K562 (cell line): Measurements from ENCODE around the gene ARHGEF17. TPM values are rescaled to one million over a fixed set of nuclear protein-coding genes. Genes with fewer than 3 reads are reported as not detected.

Experiments
- ATAC-seq: fragments of 200-7000 bp; cut with Tn5 transposase; 3 replicates; pipeline ENCODE4 v1.9.1; 2020; ENCODE audit warnings: moderate library complexity
- BruUV-seq: library from RNA; stranded (reverse); fragments of 400-500 nt; replicated peaks from 2 replicates; lab custom pipeline; 2021; lab: Mats Ljungman, UMichigan
- CTCF ChIA-PET: fragments of 300-600 bp; formaldehyde crosslinking; extraction: SDS; loops from one replicate; lab custom pipeline; 2021; ENCODE audit warnings: low intra/inter-chr PET ratio; lab: Yijun Ruan, JAX
- POLR2A ChIA-PET: fragments of 300-600, 350-650 bp; sonication (Branson Sonifier 250); formaldehyde crosslinking; extraction: SDS; loops from one replicate; lab custom pipeline; 2021; ENCODE audit warnings: antibody characterized with exemption, inconsistent platforms; lab: Yijun Ruan, JAX
- DNase-seq, 4 experiments: peaks; one replicate each; pipeline versions ENCODE4 v3.0.0 to v3.0.0-alpha.2; 2011 to 2018; ENCODE audit warnings: low spot score in 3 of 4, mixed read lengths in 3 of 4; ENCODE audit errors: extremely low read depth in 1 of 4
- FAIRE-seq: peaks from 2 replicates; lab custom pipeline; 2011; peaks lifted over from hg19 to GRCh38; lab: Jason Lieb, UNC
- H2AFZ ChIP-seq: 2 replicates; pipeline ENCODE4 v1.6.0; 2011; ENCODE audit warnings: low read depth, low read length, control low read depth, inconsistent platforms
- H3K27ac ChIP-seq: fragments of 200-600 bp; 3 replicates; pipeline ENCODE4 v1.8.0; 2011; ENCODE audit warnings: low read depth, mild to moderate bottlenecking, control low read depth, inconsistent platforms, low read length, moderate library complexity, mixed read lengths; ENCODE audit errors: extremely low read depth
- H3K27me3 ChIP-seq, 2 experiments: fragments of 300-600 bp in 1 of 2; 2 replicates in 1 of 2; 3 replicates in 1 of 2; pipeline versions ENCODE4 v1.6.0 to v1.8.0; 2011; ENCODE audit warnings: inconsistent platforms in 2 of 2, low read length in 2 of 2, mild to moderate bottlenecking in 1 of 2, mixed read lengths in 1 of 2, moderate library complexity in 1 of 2; ENCODE audit not compliant: control insufficient read depth in 2 of 2, insufficient read depth in 2 of 2
- H3K36me3 ChIP-seq: fragments of 300-600 bp; 3 replicates; pipeline ENCODE4 v1.8.0; 2011; ENCODE audit warnings: mild to moderate bottlenecking, low read length, inconsistent platforms; ENCODE audit not compliant: control insufficient read depth, insufficient read depth
- H3K4me1 ChIP-seq, 2 experiments: fragments of 200-600 bp in 1 of 2; replicated peaks in 1 of 2; 2 replicates in 1 of 2; 3 replicates in 1 of 2; pipeline versions ENCODE4 v1.5.1 to v1.8.0; 2011; ENCODE audit warnings: inconsistent platforms in 2 of 2, low read length in 2 of 2, mild to moderate bottlenecking in 1 of 2, mixed read lengths in 1 of 2, moderate library complexity in 1 of 2; ENCODE audit not compliant: control insufficient read depth in 2 of 2, insufficient read depth in 2 of 2
- H3K4me2 ChIP-seq: 2 replicates; pipeline ENCODE4 v1.6.1; 2011; ENCODE audit warnings: low read length, control low read depth, inconsistent platforms, mixed read lengths; ENCODE audit not compliant: insufficient read depth
- H3K4me3 ChIP-seq: fragments of 200-600 bp; sonication (generic), shearing (Covaris generic); 2 replicates; pipeline ENCODE4 v1.5.1; 2016; ENCODE audit warnings: control low read depth, inconsistent platforms
- H3K79me2 ChIP-seq: fragments of 200-600 bp; 3 replicates; pipeline ENCODE4 v1.8.0; 2011; ENCODE audit warnings: low read length, inconsistent platforms; ENCODE audit not compliant: control insufficient read depth, insufficient read depth
- H3K9ac ChIP-seq, 2 experiments: 2 replicates each; pipeline versions ENCODE4 v1.6.0 to v1.6.1; 2011; ENCODE audit warnings: low read depth in 2 of 2, low read length in 2 of 2, control low read depth in 1 of 2, inconsistent platforms in 1 of 2, mild to moderate bottlenecking in 1 of 2, mixed read lengths in 1 of 2; ENCODE audit not compliant: insufficient read depth in 1 of 2
- H3K9me1 ChIP-seq: one replicate; pipeline ENCODE4 v1.6.0; 2011; ENCODE audit warnings: inconsistent platforms, mild to moderate bottlenecking, low read length, moderate library complexity; ENCODE audit not compliant: control insufficient read depth, insufficient read depth
- H3K9me3 ChIP-seq: replicated peaks from 2 replicates; pipeline ENCODE4 v1.5.1; 2011; ENCODE audit warnings: low read depth, low read length, inconsistent platforms; ENCODE audit not compliant: control insufficient read depth, insufficient read depth
- H4K20me1 ChIP-seq: replicated peaks from 2 replicates; pipeline ENCODE4 v1.6.1; 2011; ENCODE audit warnings: low read length, inconsistent platforms, mixed read lengths; ENCODE audit not compliant: control insufficient read depth, insufficient read depth
- AFF1 ChIP-seq, 2 experiments: fragments of 450-650 bp; IDR thresholded peaks; 2 replicates each; pipeline ENCODE4 v1.6.1; 2018; ENCODE audit warnings: mild to moderate bottlenecking in 2 of 2, low read depth in 1 of 2; ENCODE audit not compliant: partially characterized antibody in 2 of 2
- CXXC5 ChIP-seq: fragments of 250-450 bp; sonication (Bioruptor Pico); IDR thresholded peaks from 2 replicates; pipeline ENCODE4 v1.8.0; 2022; ENCODE audit warnings: inconsistent platforms, mild to moderate bottlenecking, moderate library complexity
- DDX20 ChIP-seq: fragments of 450-650 bp; IDR thresholded peaks from 2 replicates; pipeline ENCODE4 v1.6.1; 2016; ENCODE audit warnings: missing genetic modification characterization, low read depth, mild to moderate bottlenecking, missing compliant biosample characterization, moderate library complexity
- EP400 ChIP-seq: fragments of 450-650 bp; IDR thresholded peaks from 2 replicates; pipeline ENCODE4 v1.6.1; 2017; ENCODE audit warnings: antibody characterized with exemption, mild to moderate bottlenecking, moderate library complexity
- HOMEZ ChIP-seq: fragments of 250-450 bp; sonication (Bioruptor Pico); IDR thresholded peaks from 2 replicates; pipeline ENCODE4 v1.4.0; 2020; ENCODE audit warnings: mild to moderate bottlenecking, moderate library complexity
- KDM5B ChIP-seq: fragments of 200-600 bp; sonication (generic); IDR thresholded peaks from 2 replicates; pipeline ENCODE4 v1.6.1; 2012; ENCODE audit warnings: low read depth, mild to moderate bottlenecking, moderate library complexity, low read length, control low read depth, inconsistent platforms; ENCODE audit not compliant: insufficient replicate concordance
- MAFK ChIP-seq: IDR thresholded peaks from 2 replicates; pipeline ENCODE4 v1.6.1; 2011; ENCODE audit warnings: low read length, improper control_type of control experiment
- MCM7 ChIP-seq, 2 experiments: fragments of 450-650 bp; IDR thresholded peaks; 2 replicates each; pipeline ENCODE4 v1.6.1; 2016 to 2018
- MIER1 ChIP-seq: fragments of 450-650 bp; IDR thresholded peaks from 2 replicates; pipeline ENCODE4 v1.6.1; 2016; ENCODE audit warnings: antibody characterized with exemption, mild to moderate bottlenecking, low read depth
- POU5F1 ChIP-seq: fragments of 150-350 bp; IDR thresholded peaks from 2 replicates; pipeline ENCODE4 v1.6.1; 2014; ENCODE audit warnings: borderline replicate concordance, low read length, low read depth, mild to moderate bottlenecking; ENCODE audit not compliant: partially characterized antibody
- PRPF4 ChIP-seq: fragments of 200-400 bp; formaldehyde crosslinking; IDR thresholded peaks from one replicate; pipeline ENCODE4 v1.6.1; 2017; ENCODE audit warnings: low read length, low read depth, mild to moderate bottlenecking; ENCODE audit not compliant: insufficient read depth, poor library complexity, severe bottlenecking
- RFX5 ChIP-seq: IDR thresholded peaks from 2 replicates; pipeline ENCODE4 v1.6.1; 2011; ENCODE audit warnings: low read depth, mild to moderate bottlenecking, improper control_type of control experiment, low read length
- TAL1 ChIP-seq: fragments of 450-650 bp; IDR thresholded peaks from 2 replicates; pipeline ENCODE4 v1.6.1; 2016; ENCODE audit warnings: mild to moderate bottlenecking
- TCF15 ChIP-seq: fragments of 250-450 bp; sonication (Bioruptor Pico); IDR thresholded peaks from 2 replicates; pipeline ENCODE4 v1.8.0; 2022; ENCODE audit warnings: moderate library complexity, mild to moderate bottlenecking, inconsistent platforms
- YY1 ChIP-seq, 3 experiments: IDR thresholded peaks; 2 replicates each; pipeline ENCODE4 v1.6.1; 2011; ENCODE audit warnings: low read length in 2 of 3, mild to moderate bottlenecking in 2 of 3, moderate library complexity in 2 of 3, borderline replicate concordance in 1 of 3, control low read depth in 1 of 3, low read depth in 1 of 3; ENCODE audit not compliant: insufficient read depth in 3 of 3, insufficient replicate concordance in 2 of 3, control insufficient read depth in 1 of 3, insufficient read length in 1 of 3; ENCODE audit errors: extremely low read depth in 1 of 3
- ZBTB17 ChIP-seq: fragments of 450-650 bp; formaldehyde crosslinking; IDR thresholded peaks from 2 replicates; pipeline ENCODE4 v1.4.0; 2020; ENCODE audit warnings: mild to moderate bottlenecking
- ZNF41 ChIP-seq: fragments of 250-450 bp; sonication (Bioruptor Pico); conservative IDR thresholded peaks from 2 replicates; pipeline ENCODE4 v1.4.0; 2020; ENCODE audit warnings: mild to moderate bottlenecking
- WGBS: fragments of 100-300 bp; shearing (Covaris generic); methylation state at CpG from one replicate; pipeline ENCODE4 v1.1.6; 2016; ENCODE audit warnings: low coverage, mixed read lengths; ENCODE audit not compliant: insufficient coverage; ENCODE audit errors: missing lambda C conversion rate; 5-methylcytosine and 5-hydroxymethylcytosine counted together
- in situ Hi-C: fragments of 300-500 bp; cut with MboI; formaldehyde crosslinking; loops from 4 replicates; pipeline ENCODE4 v1.15.0; 2018; ENCODE audit warnings: inconsistent platforms, mixed read lengths
- intact Hi-C: fragments of 100-400 bp; cut with micrococcal nuclease; formaldehyde crosslinking; loops from 2 replicates; pipeline ENCODE4 v1.14.2; 2022
- polyA plus RNA-seq, 8 experiments: library from polyadenylated mRNA; depleted of rRNA in 4 of 8; stranded (reverse) in 5 of 8; unstranded in 3 of 8; fragments of >200 nt; fragmentation: Nextera tagmentation in 2 of 8; fragmentation: Illumina TruSeq in 1 of 8; extraction: Ambion mirVana in 2 of 8; extraction: Trizol in 1 of 8; gene quantifications; 2 replicates each; pipeline versions ENCODE4 v1.2.1 to v1.2.3, GENCODE V29; 2011 to 2014; ENCODE audit warnings: inconsistent platforms in 1 of 8, missing spikeins in 1 of 8
- total RNA-seq, 7 experiments: library from RNA; depleted of rRNA in 6 of 7; stranded (reverse); fragments of >200 nt in 6 of 7; fragmentation: Illumina TruSeq in 2 of 7; extraction: Trizol in 2 of 7; gene quantifications; 2 replicates each; pipeline versions ENCODE4 v1.2.1 to v1.2.3, GENCODE V29; 2011 to 2021; ENCODE audit warnings: low replicate concordance in 1 of 7

Gene ARHGEF17
- total and polyA plus RNA-seq, 9 of the 15 experiments (the other 6 are each of a cell fraction or from before 2014, with no cell fraction given), result 0.04 to 0.68 (median 0.10) TPM; not detected in 2

- H3K4me1 ChIP-seq, result peaks cover 3 to 4% of the 10 kb centered on the region in 2 experiments; a peak in 3 of 5 replicates
- H3K27ac ChIP-seq, result no peak overlapping the region
- no peak for FAIRE-seq
- no peaks in the 10 kb centered on the region for H3K36me3 ChIP-seq
- no TSS peak for BruUV-seq
- no peaks in the 10 kb centered on the region for H3K9me1 ChIP-seq
- no peak overlapping the region for H3K4me2 ChIP-seq
- in situ Hi-C loops (no loop called here), intact Hi-C loops (no loop called here)
- 21% methylated on average over 3 of the region's 4 CpGs for WGBS
- H3K4me3 ChIP-seq, result no peak overlapping the region
- no peaks in the 10 kb centered on the region for H3K79me2 ChIP-seq
- no peaks in the 10 kb centered on the region for H4K20me1 ChIP-seq
- POLR2A ChIA-PET, result interaction anchor here (0.5 to 0.7 kb wide), 2 partner anchors 328 to 332 kb away, joined by 3 to 5 read pairs; no protein-coding TSS in a partner anchor
- no peak for ATAC-seq
- no peak overlapping the region for H3K9ac ChIP-seq
- no peaks in the 10 kb centered on the region for H3K9me3 ChIP-seq
- H2AFZ ChIP-seq, result no peak overlapping the region
- DNase-seq, result no peak
- peaks cover 0 to 25% of the 10 kb centered on the region in 2 experiments; a peak in 2 of 5 replicates for H3K27me3 ChIP-seq
- CTCF ChIA-PET, result interaction anchor here (0.6 kb wide), 1 partner anchor 18 kb away, joined by 3 read pairs; no protein-coding TSS in a partner anchor
- no peak for TF ChIP-seq MIER1
- TF ChIP-seq TAL1, result no peak
- no peak for TF ChIP-seq DDX20 (tag)
- TF ChIP-seq AFF1 (IDR thresholded peaks at IDR 0.05; ENCODE audit: low read depth in 1 of 2, partially characterized antibody in 2 of 2), result no peak
- no peak for TF ChIP-seq PRPF4
- TF ChIP-seq ZNF41 (CRISPR knock-in tag), result no peak
- TF ChIP-seq ZBTB17 (CRISPR knock-in tag), result no peak
- no peak for TF ChIP-seq HOMEZ (CRISPR knock-in tag)
- no peak for TF ChIP-seq CXXC5
- no peak for TF ChIP-seq MCM7 (IDR thresholded peaks at IDR 0.05)
- TF ChIP-seq POU5F1, result no peak
- TF ChIP-seq KDM5B, result no peak
- TF ChIP-seq TCF15 (CRISPR knock-in tag), result no peak
- TF ChIP-seq RFX5, result no peak
- no peak for TF ChIP-seq MAFK
- TF ChIP-seq YY1 (IDR thresholded peaks at IDR 0.05; ENCODE audit: borderline replicate concordance in 1 of 3, control insufficient read depth in 1 of 3, extremely low read depth in 1 of 3, insufficient read depth in 3 of 3, insufficient read length in 1 of 3, insufficient replicate concordance in 2 of 3, low read depth in 1 of 3, low read length in 2 of 3), result no peak
- no peak for TF ChIP-seq EP400
- TF ChIP-seq, all 486 proteins: peak for 0
These were observed 9.3 kb downstream of the ARHGEF17 start for GRCh38 chr11:73317373-73317772.
